Smooth muscle cell of the brain vasculature (primary cell): ENCODE measurements around the gene GLCCI1.
"Not testable (repeated sequence)": the region's sequence is repeated elsewhere in the genome, so short reads cannot be mapped to it uniquely, and the experiment has no call there.

ENCODE experiments used
- DNase-seq: peaks from one replicate; pipeline ENCODE4 v3.0.0-alpha.2; 2012; ENCODE audit warnings: low read depth, low spot score

Gene GLCCI1

GRCh38 chr7:8094164-8095140, 125.9 kb downstream of the GLCCI1 start:
- DNase-seq: no peak

GRCh38 chr7:8101292-8101691, 132.7 kb downstream of the GLCCI1 start:
- DNase-seq: not testable (repeated sequence)

DNA sequence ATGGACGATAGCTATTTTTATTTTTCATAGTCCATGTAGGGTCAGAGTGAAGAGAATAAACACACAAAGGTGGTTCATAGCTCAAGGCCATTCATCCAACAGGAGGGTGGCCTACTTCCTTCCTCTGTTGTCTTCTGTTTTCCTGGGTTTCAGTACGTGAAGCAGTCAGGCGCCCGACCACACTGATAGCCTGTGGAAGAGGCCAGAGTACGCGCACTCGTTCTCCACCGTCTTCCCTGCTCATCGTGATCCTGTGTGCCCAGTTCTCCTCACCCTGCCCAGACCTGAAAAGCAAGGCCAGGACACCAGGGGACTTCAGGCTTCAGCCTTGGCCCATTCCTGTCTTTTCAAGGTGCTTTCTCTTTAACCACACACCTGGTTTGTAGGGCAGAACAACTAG, 134.7 kb downstream of the GLCCI1 start:
- DNase-seq: no peak

GRCh38 chr7:8105449-8106095, 137.0 kb downstream of the GLCCI1 start:
- DNase-seq: peak; percentile 31

GRCh38 chr7:8109196-8110022, 140.8 kb downstream of the GLCCI1 start:
- no peak for DNase-seq

DNA sequence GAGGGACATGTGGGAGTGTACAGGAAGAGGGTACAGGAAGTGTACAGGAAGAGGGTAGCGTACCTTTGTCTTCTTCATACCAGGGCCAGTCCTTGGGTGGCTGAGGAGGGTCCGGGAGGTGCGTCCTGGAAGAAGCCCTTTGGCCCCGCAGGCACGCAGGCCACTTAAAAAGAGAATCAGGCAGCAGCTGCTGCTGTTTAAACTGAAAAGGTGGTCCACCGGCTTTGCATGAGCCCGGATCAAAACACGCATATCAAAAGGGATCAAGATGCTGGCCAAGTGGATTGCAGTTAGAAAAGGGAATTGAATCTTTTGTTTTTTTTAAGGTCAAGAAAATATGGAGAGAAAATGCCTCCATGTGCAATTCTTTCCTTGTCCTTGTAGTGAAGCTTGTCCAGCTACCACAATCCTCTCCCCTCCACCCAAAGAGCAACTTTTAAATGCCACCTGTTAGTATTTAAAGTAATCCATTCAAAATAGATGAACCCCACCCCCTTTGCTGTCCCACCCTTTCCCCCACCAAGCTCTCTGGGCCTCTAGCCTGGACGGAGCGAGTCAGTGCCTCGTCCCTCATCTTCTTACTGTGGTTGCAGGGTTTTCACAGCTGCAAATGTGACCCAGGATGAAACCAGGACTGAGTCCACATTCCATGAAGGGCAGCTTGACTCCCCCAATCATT, 142.8 kb downstream of the GLCCI1 start:
- DNase-seq: no peak

- no peak for DNase-seq
These were observed 144.1 kb downstream of the GLCCI1 start for GRCh38 chr7:8112685-8113084.

- no peak for DNase-seq
These were observed 144.6 kb downstream of the GLCCI1 start for GRCh38 chr7:8113184-8113583.

- no peak for DNase-seq
These were observed 145.6 kb downstream of the GLCCI1 start for GRCh38 chr7:8114175-8114574.

DNA sequence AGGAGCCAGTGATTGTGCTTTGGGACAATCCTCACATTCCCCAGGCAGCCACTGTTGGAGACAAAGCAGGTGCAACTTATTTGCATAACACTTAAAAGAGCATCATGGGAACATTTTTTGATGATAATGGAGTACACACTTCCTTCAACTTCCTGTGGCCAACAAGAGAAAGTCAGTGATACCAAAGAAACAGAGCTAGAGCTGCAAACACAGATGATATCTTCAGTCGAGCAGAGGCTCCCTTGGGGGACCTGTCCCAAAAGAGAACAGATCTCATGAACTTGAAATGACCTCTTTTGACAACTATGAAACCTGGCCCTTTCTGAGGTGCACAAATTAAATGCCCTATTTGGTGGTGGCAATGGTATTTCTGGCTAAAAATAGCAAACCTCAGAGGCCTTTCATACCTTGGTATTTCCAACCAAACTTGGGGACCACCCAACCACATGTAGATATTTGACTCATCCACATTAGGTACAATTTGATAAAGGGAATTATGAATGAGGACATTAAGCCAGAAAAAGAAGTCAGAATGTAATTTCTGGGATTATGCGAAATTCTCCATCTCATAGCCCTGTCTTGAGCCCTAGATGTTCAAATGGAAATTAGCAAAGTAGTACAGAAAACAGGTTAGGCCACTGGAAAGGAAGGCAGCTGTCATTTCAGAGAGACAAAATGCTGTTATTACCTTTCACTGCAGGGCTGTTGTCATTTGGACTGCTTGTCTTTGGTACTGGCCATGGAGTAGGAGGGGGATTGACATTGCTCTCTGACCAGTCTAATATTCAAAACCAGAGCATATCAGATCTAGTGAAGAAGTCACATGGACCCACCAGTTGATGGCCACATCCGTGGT, 147.2 kb downstream of the GLCCI1 start:
- no peak for DNase-seq

DNA sequence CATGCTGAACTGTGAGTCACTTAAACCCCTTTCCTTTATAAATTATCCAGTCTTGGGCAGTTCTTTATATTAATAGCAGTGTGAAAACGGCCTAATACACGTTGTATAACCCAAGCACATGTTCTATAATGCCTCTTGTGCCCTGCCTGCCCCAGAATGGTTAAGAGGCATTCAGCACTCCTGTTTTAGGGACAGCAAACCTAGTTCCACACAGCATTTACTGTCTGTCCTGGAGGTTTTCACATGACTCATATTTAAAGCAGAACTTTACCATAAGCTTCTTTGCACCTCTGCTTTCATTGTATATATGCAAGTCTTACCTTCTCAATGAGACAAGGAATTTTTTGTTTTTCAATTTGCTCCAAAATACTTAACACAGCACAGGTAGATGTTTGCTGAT, 148.6 kb downstream of the GLCCI1 start:
- no peak for DNase-seq

DNA sequence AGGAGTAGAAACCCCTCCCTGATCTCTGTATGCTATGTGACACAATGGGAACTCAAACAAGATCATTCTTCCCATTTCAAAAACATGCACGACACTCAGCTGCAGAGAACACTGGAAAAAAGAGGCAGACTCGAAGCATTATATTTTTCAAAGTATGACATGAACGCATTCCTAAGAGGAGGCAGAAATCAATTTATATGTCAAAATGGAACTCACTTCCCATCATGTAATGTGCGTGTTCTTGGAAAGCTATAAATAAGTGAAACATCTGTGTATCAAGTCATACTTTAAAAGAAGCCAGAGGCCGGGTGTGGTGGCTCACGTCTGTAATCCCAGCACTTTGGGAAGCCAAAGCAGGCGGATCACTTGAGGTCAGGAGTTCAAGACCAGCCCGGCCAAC, 150.7 kb downstream of the GLCCI1 start:
- no peak for DNase-seq

DNA sequence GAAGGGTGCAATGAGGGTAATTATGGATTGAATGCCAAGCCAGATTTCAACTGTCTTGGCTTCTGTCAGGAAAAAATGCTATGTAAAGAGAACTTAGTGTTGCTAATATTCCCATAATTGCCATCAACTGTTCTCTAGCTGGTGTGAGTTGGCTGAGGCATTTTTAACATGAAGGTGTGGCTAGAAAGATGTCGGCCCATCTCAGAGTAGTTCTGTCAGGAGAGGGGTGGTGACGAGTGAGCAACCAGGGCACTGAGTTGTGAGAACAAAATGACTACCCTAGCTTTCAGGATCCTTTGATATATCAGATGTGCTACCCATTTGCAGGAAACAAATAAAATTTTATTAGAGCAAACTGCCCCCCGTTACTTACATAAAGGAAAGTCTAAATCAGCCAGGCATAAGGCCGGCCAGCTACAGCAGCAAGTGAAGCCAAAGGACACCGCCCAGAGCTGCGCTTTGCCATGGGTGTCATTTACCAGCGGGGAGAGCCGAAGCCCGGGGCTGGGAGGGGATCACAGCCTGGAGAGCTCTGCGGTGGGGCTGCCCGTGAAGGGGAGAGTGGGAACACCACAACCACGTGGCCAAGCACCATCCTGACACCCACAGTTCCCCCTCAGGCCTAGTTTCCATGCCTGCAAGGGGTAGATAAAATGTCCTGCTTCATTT, 151.9 kb downstream of the GLCCI1 start:
- DNase-seq: no peak

- no peak for DNase-seq
These were observed 152.6 kb downstream of the GLCCI1 start for GRCh38 chr7:8121243-8121642.

DNA sequence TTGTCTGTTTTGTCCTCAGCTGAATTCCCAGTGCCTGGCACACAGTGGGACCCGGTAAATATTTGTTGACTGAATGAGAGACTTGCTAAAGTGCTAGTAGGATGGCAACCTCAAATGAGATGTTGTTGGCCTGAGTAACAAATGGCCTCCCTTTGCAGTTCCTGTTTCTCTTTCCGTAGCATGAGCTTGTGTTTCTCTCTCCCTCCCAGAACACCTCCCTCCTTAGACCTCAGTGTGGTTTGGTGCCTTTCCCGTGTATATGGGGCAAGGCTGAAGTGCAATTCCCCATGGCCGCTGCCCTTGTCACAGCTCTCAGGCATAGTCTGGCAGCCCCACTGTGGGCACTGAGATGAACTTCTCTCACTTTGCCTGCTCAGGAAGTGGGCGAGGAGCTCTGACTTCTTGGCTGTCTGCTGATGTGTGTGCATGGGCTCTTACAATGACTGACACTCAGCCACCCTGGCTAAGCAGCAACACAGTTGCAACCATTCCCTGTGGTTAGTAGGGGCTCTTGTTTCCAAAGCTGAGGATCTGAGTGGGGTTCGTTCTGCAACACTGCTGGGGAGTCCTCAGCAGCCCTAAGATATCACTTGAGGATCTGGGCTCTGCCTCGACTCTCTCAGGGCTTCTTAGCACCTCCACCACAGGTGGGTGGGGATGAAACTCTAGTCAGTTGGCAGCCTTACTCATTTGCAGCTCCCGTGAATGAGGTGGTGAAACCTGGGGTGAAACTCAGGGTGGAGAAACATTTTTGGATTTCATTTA, 157.3 kb downstream of the GLCCI1 start:
- DNase-seq: no peak

GRCh38 chr7:8126601-8127167, 158.1 kb downstream of the GLCCI1 start:
- no peak for DNase-seq

DNA sequence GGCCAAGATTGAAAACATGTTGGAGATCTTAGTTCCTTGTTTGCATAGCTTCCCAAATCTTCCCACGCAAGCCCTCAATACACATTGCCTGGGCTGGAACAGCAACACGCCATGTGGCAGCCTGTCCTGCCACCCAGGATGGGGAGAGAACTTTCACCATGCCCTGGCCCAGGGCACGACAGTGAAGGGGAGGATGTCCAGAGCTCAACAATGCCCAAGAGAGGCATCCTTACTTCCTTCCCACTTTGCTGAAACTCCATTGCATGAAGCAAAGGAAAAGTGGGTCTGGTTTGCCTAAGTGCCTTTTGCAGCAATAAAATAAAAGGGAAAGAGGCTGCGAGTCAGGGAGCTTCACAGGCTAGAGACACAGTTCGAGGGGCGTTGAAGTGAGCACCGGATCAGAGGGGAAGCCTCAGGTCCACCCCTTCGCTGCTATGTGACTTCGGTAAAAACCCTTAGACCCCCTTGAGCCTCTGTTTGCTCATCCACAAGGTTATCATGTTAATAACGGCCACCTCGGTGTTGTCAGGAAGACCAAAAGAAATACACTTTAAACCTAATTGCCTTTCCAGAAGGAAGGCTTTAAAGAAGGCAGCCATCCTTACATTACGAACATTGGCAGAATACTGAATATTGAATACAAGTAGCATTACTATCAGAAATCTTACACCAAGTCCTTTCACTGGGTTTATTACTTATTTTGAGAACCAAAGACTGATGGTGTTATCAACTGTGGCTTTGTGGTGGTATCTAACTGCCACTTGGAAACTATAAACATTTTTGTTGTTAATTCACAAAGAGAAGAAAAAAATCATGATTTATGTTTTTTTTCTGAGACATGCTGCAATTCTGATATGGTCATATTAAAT, 160.1 kb downstream of the GLCCI1 start:
- no peak for DNase-seq

GRCh38 chr7:8129318-8129659, 160.7 kb downstream of the GLCCI1 start:
- no peak for DNase-seq
